Fibroblast of mammary gland (primary cell): ENCODE results near the gene GMDS.

Experiments used
- DNase-seq: peaks from one replicate; pipeline ENCODE4 v3.0.0-alpha.2; 2010; ENCODE audit warnings: low read depth
- H3K4me3 ChIP-seq: 2 replicates; pipeline ENCODE4 v1.5.1; 2011; ENCODE audit warnings: low read depth, mild to moderate bottlenecking, low read length, moderate library complexity; ENCODE audit not compliant: control insufficient read depth
- CTCF ChIP-seq: conservative IDR thresholded peaks from 2 replicates; pipeline ENCODE4 v1.5.1; 2011; ENCODE audit warnings: low read depth, low read length, inconsistent platforms; ENCODE audit not compliant: control insufficient read depth, insufficient read depth

Gene GMDS

GRCh38 chr6:1770435-1770843, 475.0 kb downstream of the GMDS start:
- no peak overlapping the region for H3K4me3 ChIP-seq
- no peak for TF ChIP-seq CTCF
- no peak for DNase-seq

- H3K4me3 ChIP-seq, result no peak overlapping the region
- DNase-seq, result peak; percentile 79
- TF ChIP-seq CTCF, result no peak
These were observed 477.7 kb downstream of the GMDS start for GRCh38 chr6:1767481-1768246.

GRCh38 chr6:1766654-1767053, 478.8 kb downstream of the GMDS start:
- no peak for TF ChIP-seq CTCF
- peak; percentile 38 for DNase-seq
- no peak overlapping the region for H3K4me3 ChIP-seq

- no peak for TF ChIP-seq CTCF
- no peak for DNase-seq
These were observed 480.1 kb downstream of the GMDS start for GRCh38 chr6:1765160-1765903.

GRCh38 chr6:1764397-1764987, 480.9 kb downstream of the GMDS start:
- H3K4me3 ChIP-seq, result no peak overlapping the region
- TF ChIP-seq CTCF, result no peak
- DNase-seq, result no peak

More at GRCh38 chr6:1765160-1765903, 480.1 kb downstream of the GMDS start:
- no peak overlapping the region for H3K4me3 ChIP-seq

- DNase-seq, result no peak
These were observed 482.0 kb downstream of the GMDS start for GRCh38 chr6:1763404-1763803.

More at GRCh38 chr6:1763404-1763803, 482.0 kb downstream of the GMDS start:
- TF ChIP-seq CTCF, result no peak
- no peak overlapping the region for H3K4me3 ChIP-seq
